ENCODE results near the gene MTG2. TPM values are rescaled to one million over a fixed set of nuclear protein-coding genes. Genes with fewer than 3 reads are reported as not detected.

Gene MTG2
- total RNA-seq: 20.8 TPM
- long read RNA-seq, transcript MTG2-210 (2 exons, 590 nt): major isoform, 5 of 45 reads
- long read RNA-seq, partial matches to known transcripts: 21 of 45 reads
- long read RNA-seq, other reads (novel, unspliced or antisense): 17 of 45 reads

GRCh38 chr20:62182469-62183425 lies at the start of gene MTG2:
TSS of gene MTG2 (plus strand) at chr20:62183028. CDS start at chr20:62193421, 10,393 bp downstream.
- intact Hi-C loops (cut with DNase I): no loop called here
- DNase-seq (peak; percentile 97), ATAC-seq (ENCODE audit: poor library complexity) (peak; percentile 98)

GRCh38 chr20:62133051-62133845 lies 49.6 kb upstream of the MTG2 start:
- DNase-seq (peak; percentile 71), ATAC-seq (ENCODE audit: poor library complexity) (peak; percentile 53)
- intact Hi-C loops (cut with DNase I): loop anchor here (5.0 kb wide), 1 partner anchor 71 kb away; no protein-coding TSS in a partner anchor

GRCh38 chr20:62133864-62134263 lies 49.0 kb upstream of the MTG2 start:
- intact Hi-C loops (cut with DNase I): loop anchor here (5.0 kb wide), 1 partner anchor 72 kb away; no protein-coding TSS in a partner anchor
- ATAC-seq (ENCODE audit: poor library complexity): peak; percentile 57
- DNase-seq: no peak

- peak; percentile 19 for ATAC-seq (ENCODE audit: poor library complexity)
- peak; percentile 59 for DNase-seq
These were observed 48.0 kb upstream of the MTG2 start for GRCh38 chr20:62134735-62135231.

GRCh38 chr20:62135573-62136266 lies 47.1 kb upstream of the MTG2 start:
- DNase-seq: no peak
- no peak for ATAC-seq (ENCODE audit: poor library complexity)
- intact Hi-C loops (cut with DNase I): loop anchor here (5.0 kb wide), 1 partner anchor 108 kb away; no protein-coding TSS in a partner anchor

More at GRCh38 chr20:62134735-62135231, 48.0 kb upstream of the MTG2 start:
- intact Hi-C loops (cut with DNase I): loop anchor here (5.0 kb wide), 2 partner anchors 72 to 107 kb away; no protein-coding TSS in a partner anchor

- DNase-seq: peak; percentile 83
- peak; percentile 32 for ATAC-seq (ENCODE audit: poor library complexity)
- intact Hi-C loops (cut with DNase I): loop anchor here (5.0 kb wide), 1 partner anchor 109 kb away; no protein-coding TSS in a partner anchor
These were observed 46.3 kb upstream of the MTG2 start for GRCh38 chr20:62136283-62137091.

- ATAC-seq (ENCODE audit: poor library complexity) (no peak), DNase-seq (no peak)
- intact Hi-C loops (cut with DNase I): loop anchor here (5.0 kb wide), 1 partner anchor 110 kb away; no protein-coding TSS in a partner anchor
These were observed 45.8 kb upstream of the MTG2 start for GRCh38 chr20:62137092-62137384.

- intact Hi-C loops (cut with DNase I): loop anchor here (5.0 kb wide), 1 partner anchor 110 kb away; no protein-coding TSS in a partner anchor
- DNase-seq (no peak), ATAC-seq (ENCODE audit: poor library complexity) (no peak)
These were observed 45.2 kb upstream of the MTG2 start for GRCh38 chr20:62137478-62138203.

GRCh38 chr20:62138204-62138543 lies 44.7 kb upstream of the MTG2 start:
- DNase-seq (no peak), ATAC-seq (ENCODE audit: poor library complexity) (no peak)
- intact Hi-C loops (cut with DNase I): loop anchor here (5.0 kb wide), 1 partner anchor 111 kb away; no protein-coding TSS in a partner anchor

- no peak for ATAC-seq (ENCODE audit: poor library complexity)
- DNase-seq: no peak
These were observed 43.9 kb upstream of the MTG2 start for GRCh38 chr20:62138912-62139311.

GRCh38 chr20:62139636-62140035 lies 43.2 kb upstream of the MTG2 start:
- intact Hi-C loops (cut with DNase I): loop anchor here (5.0 kb wide), 1 partner anchor 112 kb away; no protein-coding TSS in a partner anchor
- no peak for ATAC-seq (ENCODE audit: poor library complexity)
- no peak for DNase-seq

More at GRCh38 chr20:62138912-62139311, 43.9 kb upstream of the MTG2 start:
- intact Hi-C loops (cut with DNase I): loop anchor here (5.0 kb wide), 1 partner anchor 112 kb away; no protein-coding TSS in a partner anchor

GRCh38 chr20:62141043-62141396 lies 41.8 kb upstream of the MTG2 start:
- ATAC-seq (ENCODE audit: poor library complexity) (no peak), DNase-seq (no peak)
- intact Hi-C loops (cut with DNase I): no loop called here

- DNase-seq (no peak), ATAC-seq (ENCODE audit: poor library complexity) (no peak)
- intact Hi-C loops (cut with DNase I): no loop called here
These were observed 41.2 kb upstream of the MTG2 start for GRCh38 chr20:62141397-62142251.

GRCh38 chr20:62142252-62143080 lies 40.4 kb upstream of the MTG2 start:
- intact Hi-C loops (cut with DNase I): no loop called here
- ATAC-seq (ENCODE audit: poor library complexity): peak; percentile 6
- no peak for DNase-seq

Measured in Right ventricle myocardium superior (tissue), 1 donor.